DMS114 treated with DMSO at 0.1 percent for 48 hours (cell line): ENCODE results near the gene CDH4.

ENCODE experiments used
- DNase-seq: peaks from one replicate; lab custom pipeline; 2025; ENCODE audit not compliant: unreplicated experiment; lab: John Stamatoyannopoulos, UW

The CDH4 gene

GRCh38 chr20:61795669-61796630, 543.9 kb downstream of the CDH4 start:
- no peak for DNase-seq

- DNase-seq: no peak
These were observed 544.7 kb downstream of the CDH4 start for GRCh38 chr20:61796738-61797137.

GRCh38 chr20:61797200-61797599, 545.1 kb downstream of the CDH4 start:
- no peak for DNase-seq

- DNase-seq: no peak
These were observed 545.9 kb downstream of the CDH4 start for GRCh38 chr20:61797971-61798411.

GRCh38 chr20:61798632-61799031, 546.6 kb downstream of the CDH4 start:
- no peak for DNase-seq

- DNase-seq: no peak
These were observed 547.4 kb downstream of the CDH4 start for GRCh38 chr20:61799394-61799923.

GRCh38 chr20:61799928-61800327, 547.9 kb downstream of the CDH4 start:
- DNase-seq: no peak

- no peak for DNase-seq
These were observed 548.5 kb downstream of the CDH4 start for GRCh38 chr20:61800359-61801064.

GRCh38 chr20:61801065-61801360, 549.0 kb downstream of the CDH4 start:
- DNase-seq: no peak

GRCh38 chr20:61801428-61801827, 549.4 kb downstream of the CDH4 start:
- DNase-seq: no peak

GRCh38 chr20:61801857-61802442, 549.9 kb downstream of the CDH4 start:
- DNase-seq: no peak

GRCh38 chr20:61802721-61803311, 550.8 kb downstream of the CDH4 start:
- DNase-seq: no peak

- no peak for DNase-seq
These were observed 551.4 kb downstream of the CDH4 start for GRCh38 chr20:61803416-61803914.

- DNase-seq: no peak
These were observed 552.1 kb downstream of the CDH4 start for GRCh38 chr20:61803915-61804751.

- no peak for DNase-seq
These were observed 552.8 kb downstream of the CDH4 start for GRCh38 chr20:61804752-61805295.

- DNase-seq: no peak
These were observed 553.3 kb downstream of the CDH4 start for GRCh38 chr20:61805365-61805764.

- no peak for DNase-seq
These were observed 553.7 kb downstream of the CDH4 start for GRCh38 chr20:61805781-61806180.

- DNase-seq: no peak
These were observed 554.3 kb downstream of the CDH4 start for GRCh38 chr20:61806314-61806713.

GRCh38 chr20:61806995-61807394, 554.9 kb downstream of the CDH4 start:
- DNase-seq: no peak
